Left lung (tissue), 10 donors: ENCODE measurements around the gene SSBP1. TPM values are rescaled to one million over a fixed set of nuclear protein-coding genes. Genes with fewer than 3 reads are reported as not detected.

Experiments used
- ATAC-seq: fragments of 200-7000 bp; cut with Tn5 transposase; one replicate; pipeline ENCODE4 v1.9.1; 2020; ENCODE audit warnings: moderate library complexity
- DNase-seq, 4 donors: peaks; one replicate each; pipeline ENCODE4 v3.0.0-alpha.2; 2013 to 2020
- H3K27ac ChIP-seq, 2 donors: fragments of 200-600 bp; sonication (generic) in 1 of 2; one replicate each; pipeline versions ENCODE4 v1.5.0 to v1.8.0; 2020 to 2021
- H3K27me3 ChIP-seq, 2 donors: fragments of 200-600 bp; sonication (generic) in 1 of 2; one replicate each; pipeline versions ENCODE4 v1.5.0 to v1.8.0; 2020 to 2021
- H3K36me3 ChIP-seq, 2 donors: fragments of 200-600 bp; sonication (generic) in 1 of 2; one replicate each; pipeline versions ENCODE4 v1.5.0 to v1.8.0; 2020 to 2021
- H3K4me1 ChIP-seq, 2 donors: fragments of 200-600 bp; one replicate each; pipeline ENCODE4 v1.8.0; 2021
- H3K4me3 ChIP-seq, 2 donors: fragments of 200-600 bp; sonication (generic) in 1 of 2; one replicate each; pipeline versions ENCODE4 v1.5.0 to v1.8.0; 2020 to 2021; ENCODE audit warnings: mild to moderate bottlenecking in 1 of 2
- H3K9me3 ChIP-seq, 2 donors: fragments of 200-600 bp; sonication (generic) in 1 of 2; one replicate each; pipeline versions ENCODE4 v1.5.0 to v1.8.0; 2020 to 2021
- intact Hi-C, 2 donors: fragments of 100-400 bp; cut with DNase I; formaldehyde crosslinking; loops; one replicate each; pipeline versions ENCODE4 v1.11.2 to v1.14.2; 2022
- polyA plus RNA-seq, 6 donors: library from polyadenylated mRNA; unstranded; fragments of 120-200 nt; gene quantifications; one replicate each; pipeline ENCODE4 v1.2.1, GENCODE V29; 2013; ENCODE audit not compliant: insufficient read length in 6 of 6
- total RNA-seq, 2 donors: library from RNA; stranded (reverse); fragmentation: NEBNext Ultra II Directional; extraction: Animal tissue kit (Norgen Biotek cat#: 25700); gene quantifications; one replicate each; pipeline ENCODE4 v1.2.1, GENCODE V29; 2021
- TF ChIP-seq, protein P1 (sequence below), 2 donors: fragments of 200-600 bp; sonication (generic) in 1 of 2; IDR thresholded peaks; one replicate each; pipeline versions ENCODE4 v1.5.0 to v1.8.0; 2021; ENCODE audit warnings: antibody characterized with exemption in 2 of 2
- donor health status: DM: no; HTN: yes; CAD: no.
- donor health status: DM: no; HTN: no; CAD: no.

SSBP1 gene
- total and polyA plus RNA-seq, 8 donors, result 71.6 to 130 (median 118) TPM

DNA sequence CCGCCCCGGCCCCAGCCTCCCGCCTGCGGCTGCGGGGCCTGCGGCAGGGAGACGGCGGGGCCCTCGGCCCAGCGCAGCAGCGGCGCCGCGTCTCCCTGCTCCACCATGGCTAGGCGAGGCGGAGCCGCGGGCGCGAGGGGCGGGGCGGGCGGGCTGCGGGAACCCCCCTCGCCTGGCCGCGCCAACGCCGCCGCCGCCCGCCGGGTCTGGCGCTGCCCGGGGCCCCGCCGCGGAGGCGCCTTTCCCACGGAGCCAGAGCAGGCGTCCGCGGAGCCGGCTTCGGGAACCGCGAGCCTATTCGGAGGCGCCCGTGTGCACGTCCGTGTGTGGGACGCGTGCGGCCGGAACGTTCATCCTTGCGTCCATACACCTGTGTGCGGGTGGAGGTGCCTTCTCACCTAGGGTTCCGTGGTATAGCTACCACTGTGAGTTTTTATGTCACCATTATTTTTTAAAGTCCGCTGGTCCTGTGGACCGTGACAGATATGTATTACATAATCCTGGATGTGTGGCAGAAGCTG, 36.1 kb upstream of the SSBP1 start, which contains the start of gene DENND11:
TSS of gene DENND11 (minus strand) at position 120 of the 521 bp plus-strand sequence. CDS start at position 107, 13 bp downstream.
- Histone ChIP-seq H3K27ac (peak within 1 kb of the TSS; percentile 77 to 78), H3K9me3 (no peaks in the 10 kb centered on the region), H3K27me3 (peaks cover 0 to 25% of the 10 kb centered on the region in 2 donors), H3K4me3 (peak within 1 kb of the TSS; percentile 71 to 77), H3K36me3 (no peaks in the 10 kb centered on the region), H3K4me1 (peaks cover 2 to 45% of the 10 kb centered on the region in 2 donors)
- ATAC-seq, result peak; percentile 83
- intact Hi-C loops, result no loop called here
- DNase-seq, result peak; percentile 36 to 89 (median 56)
- TF ChIP-seq, protein P1, sequence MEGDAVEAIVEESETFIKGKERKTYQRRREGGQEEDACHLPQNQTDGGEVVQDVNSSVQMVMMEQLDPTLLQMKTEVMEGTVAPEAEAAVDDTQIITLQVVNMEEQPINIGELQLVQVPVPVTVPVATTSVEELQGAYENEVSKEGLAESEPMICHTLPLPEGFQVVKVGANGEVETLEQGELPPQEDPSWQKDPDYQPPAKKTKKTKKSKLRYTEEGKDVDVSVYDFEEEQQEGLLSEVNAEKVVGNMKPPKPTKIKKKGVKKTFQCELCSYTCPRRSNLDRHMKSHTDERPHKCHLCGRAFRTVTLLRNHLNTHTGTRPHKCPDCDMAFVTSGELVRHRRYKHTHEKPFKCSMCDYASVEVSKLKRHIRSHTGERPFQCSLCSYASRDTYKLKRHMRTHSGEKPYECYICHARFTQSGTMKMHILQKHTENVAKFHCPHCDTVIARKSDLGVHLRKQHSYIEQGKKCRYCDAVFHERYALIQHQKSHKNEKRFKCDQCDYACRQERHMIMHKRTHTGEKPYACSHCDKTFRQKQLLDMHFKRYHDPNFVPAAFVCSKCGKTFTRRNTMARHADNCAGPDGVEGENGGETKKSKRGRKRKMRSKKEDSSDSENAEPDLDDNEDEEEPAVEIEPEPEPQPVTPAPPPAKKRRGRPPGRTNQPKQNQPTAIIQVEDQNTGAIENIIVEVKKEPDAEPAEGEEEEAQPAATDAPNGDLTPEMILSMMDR (IDR thresholded peaks at IDR 0.05), result no peak

DNA sequence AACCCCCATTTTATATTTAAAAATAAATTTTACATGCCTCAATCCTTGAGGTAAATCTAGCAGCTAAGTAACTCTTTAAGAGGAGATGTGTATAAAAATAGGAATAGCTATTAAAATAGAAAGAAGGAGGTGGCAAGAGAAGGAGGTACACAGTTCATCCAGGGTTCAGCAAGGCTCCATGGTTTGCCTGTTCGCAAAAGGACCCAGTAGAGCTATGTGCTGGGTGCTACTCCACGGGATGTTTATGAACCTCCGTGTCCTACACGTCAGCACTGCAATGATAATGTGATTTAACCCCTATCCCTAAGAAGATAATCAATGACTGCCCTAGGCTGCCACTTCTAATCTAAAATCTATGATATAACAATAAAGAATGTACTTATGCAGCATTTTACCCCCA, 35.3 kb upstream of the SSBP1 start:
- Histone ChIP-seq H3K4me3 (peak overlapping the region in 1 of 2 donors; percentile 56), H3K4me1 (peaks cover 2 to 38% of the 10 kb centered on the region in 2 donors), H3K9me3 (no peaks in the 10 kb centered on the region), H3K27me3 (peaks cover 0 to 25% of the 10 kb centered on the region in 2 donors), H3K36me3 (no peaks in the 10 kb centered on the region), H3K27ac (no peak overlapping the region)
- TF ChIP-seq, protein P1 (IDR thresholded peaks at IDR 0.05), result no peak
- intact Hi-C loops, result no loop called here
- DNase-seq, result no peak
- ATAC-seq, result no peak

DNA sequence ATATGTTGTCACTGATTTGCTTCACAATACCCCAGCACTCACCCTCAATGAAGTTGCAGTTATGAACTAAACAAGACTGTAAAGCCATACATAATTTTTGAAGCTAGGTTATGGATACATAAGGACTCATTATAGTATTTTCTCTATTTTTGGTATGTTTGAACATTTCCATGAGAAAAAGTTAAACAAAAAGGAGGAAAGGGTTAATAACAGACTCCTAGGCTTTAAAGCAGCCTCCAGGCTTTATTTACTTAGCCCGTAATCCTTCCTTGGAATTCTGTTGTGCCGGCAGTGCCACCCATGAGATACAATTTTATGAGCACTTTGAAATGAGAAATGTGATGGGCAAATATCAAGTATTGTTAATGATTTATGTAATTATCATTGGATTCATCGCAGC, 34.0 kb upstream of the SSBP1 start:
- Histone ChIP-seq H3K27ac (no peak overlapping the region), H3K4me3 (no peak overlapping the region), H3K4me1 (peaks cover 2 to 25% of the 10 kb centered on the region in 2 donors), H3K27me3 (peaks cover 0 to 25% of the 10 kb centered on the region in 2 donors), H3K9me3 (no peaks in the 10 kb centered on the region), H3K36me3 (no peaks in the 10 kb centered on the region)
- no peak for ATAC-seq
- TF ChIP-seq, protein P1 (IDR thresholded peaks at IDR 0.05), result no peak
- no peak for DNase-seq
- intact Hi-C loops, result no loop called here

DNA sequence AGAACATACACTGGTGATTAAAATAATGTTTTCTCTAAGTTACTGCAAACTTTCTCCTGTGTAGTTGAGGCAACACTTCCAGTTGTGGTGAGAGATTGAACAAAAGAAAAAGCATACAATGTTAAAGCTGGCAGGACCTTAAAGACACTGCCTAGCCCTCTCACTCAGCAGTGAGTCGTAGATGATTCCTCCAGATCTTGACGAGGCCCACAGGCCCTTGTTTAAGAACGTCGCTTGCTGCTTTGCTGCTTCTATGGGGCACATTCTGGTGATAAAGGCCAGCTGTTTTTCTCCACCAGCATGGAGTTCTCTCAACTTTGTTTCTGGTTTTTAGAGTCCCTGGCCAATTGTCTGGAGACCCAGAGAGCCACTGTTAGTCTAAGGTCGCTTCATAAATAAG, 33.4 kb upstream of the SSBP1 start:
- TF ChIP-seq, protein P1 (IDR thresholded peaks at IDR 0.05), result no peak
- H3K27me3 ChIP-seq, result peaks cover 0 to 25% of the 10 kb centered on the region in 2 donors
- no peaks in the 10 kb centered on the region for H3K9me3 ChIP-seq
- no peak overlapping the region for H3K27ac ChIP-seq
- H3K4me3 ChIP-seq, result no peak overlapping the region
- H3K4me1 ChIP-seq, result peaks cover 2 to 22% of the 10 kb centered on the region in 2 donors
- intact Hi-C loops, result no loop called here
- DNase-seq (no peak), ATAC-seq (no peak)
- H3K36me3 ChIP-seq, result no peaks in the 10 kb centered on the region

DNA sequence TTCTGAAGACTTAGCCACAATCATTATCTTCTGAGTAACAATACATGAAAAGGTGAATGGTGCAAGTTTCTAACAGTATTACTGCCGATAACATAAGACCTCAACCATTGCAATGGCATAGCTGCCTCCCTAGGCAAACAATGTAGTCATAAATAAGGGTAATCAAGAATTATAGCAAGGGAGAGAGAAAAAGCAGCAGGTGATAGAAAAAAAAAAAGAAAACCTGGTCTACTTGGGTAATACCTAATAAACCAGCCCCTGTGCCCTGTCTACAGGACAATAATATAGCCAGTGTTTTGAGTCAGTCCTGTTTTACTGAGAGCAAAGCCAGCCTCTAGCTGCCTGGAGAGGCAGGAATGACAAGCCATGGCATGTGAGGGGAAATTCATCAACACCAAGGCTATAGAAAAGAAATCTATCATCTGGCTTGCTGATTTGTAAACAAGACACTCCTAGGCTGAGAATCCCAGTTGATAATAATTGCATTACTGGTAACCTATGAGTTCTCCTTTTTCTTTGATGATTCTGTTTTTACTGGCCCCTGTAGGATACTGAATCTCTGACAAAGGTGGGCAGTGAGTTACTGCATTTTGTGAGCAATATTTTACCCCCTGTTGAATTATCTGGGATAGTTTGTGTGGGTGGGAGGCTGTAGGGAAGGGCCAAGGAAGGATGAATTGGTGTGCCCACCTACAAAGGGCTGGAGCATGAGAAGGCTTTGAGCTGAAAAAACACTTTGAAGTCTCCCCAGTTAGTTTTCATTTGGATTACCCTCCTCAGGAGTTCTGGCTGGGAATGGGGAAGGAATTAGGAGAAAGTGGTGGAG, 31.7 kb upstream of the SSBP1 start:
- Histone ChIP-seq H3K36me3 (no peaks in the 10 kb centered on the region), H3K27ac (no peak overlapping the region), H3K9me3 (no peaks in the 10 kb centered on the region), H3K27me3 (peaks cover 0 to 19% of the 10 kb centered on the region in 2 donors), H3K4me1 (peaks cover 2 to 10% of the 10 kb centered on the region in 2 donors), H3K4me3 (no peak overlapping the region)
- ATAC-seq, result no peak
- intact Hi-C loops, result no loop called here
- no peak for DNase-seq
- TF ChIP-seq, protein P1 (IDR thresholded peaks at IDR 0.05), result no peak
